Measurements from ENCODE around the gene TMEM127.
A peak's percentile ranks its signal among the peaks of the same experiment; 100 is the strongest.

Gene TMEM127

GRCh38 chr2:96241900-96242611, 23.7 kb downstream of the TMEM127 start:
- peak; percentile 35; the same call in 1 of the 2 replicates for TF ChIP-seq POLR2AphosphoS5 (IDR thresholded peaks at IDR 0.05; ENCODE audit: low read depth, low read length)
- peak; percentile 89; the same call in 1 of the 2 replicates for TF ChIP-seq TAF1 (IDR thresholded peaks at IDR 0.05; ENCODE audit: borderline replicate concordance, insufficient read depth, low read length)
- no peak for TF ChIP-seq REST (IDR thresholded peaks at IDR 0.05; ENCODE audit: insufficient read depth in 1 of 2, low read depth in 2 of 2, low read length in 2 of 2)

- TF ChIP-seq TAF1 (IDR thresholded peaks at IDR 0.05; ENCODE audit: borderline replicate concordance, insufficient read depth, low read length) (no peak), SIN3A (IDR thresholded peaks at IDR 0.05; ENCODE audit: borderline replicate concordance, insufficient read depth, low read length) (no peak), FOXP2 (optimal IDR thresholded peaks at IDR 0.05; ENCODE audit: borderline replicate concordance, extremely low read depth, extremely low read length, insufficient read depth) (no peak), POLR2AphosphoS5 (IDR thresholded peaks at IDR 0.05; ENCODE audit: low read depth, low read length) (no peak), REST (IDR thresholded peaks at IDR 0.05; ENCODE audit: insufficient read depth in 1 of 2, low read depth in 2 of 2, low read length in 2 of 2) (no peak)
These were observed 24.6 kb downstream of the TMEM127 start for GRCh38 chr2:96241227-96241626.

GRCh38 chr2:96240341-96241038, 25.3 kb downstream of the TMEM127 start:
- TF ChIP-seq SIN3A (IDR thresholded peaks at IDR 0.05; ENCODE audit: borderline replicate concordance, insufficient read depth, low read length) (no peak), TAF1 (IDR thresholded peaks at IDR 0.05; ENCODE audit: borderline replicate concordance, insufficient read depth, low read length) (no peak)

- TF ChIP-seq REST (IDR thresholded peaks at IDR 0.05; ENCODE audit: insufficient read depth in 1 of 2, low read depth in 2 of 2, low read length in 2 of 2) (no peak), FOXP2 (optimal IDR thresholded peaks at IDR 0.05; ENCODE audit: borderline replicate concordance, extremely low read depth, extremely low read length, insufficient read depth) (no peak), POLR2AphosphoS5 (IDR thresholded peaks at IDR 0.05; ENCODE audit: low read depth, low read length) (no peak), TAF1 (IDR thresholded peaks at IDR 0.05; ENCODE audit: borderline replicate concordance, insufficient read depth, low read length) (no peak), SIN3A (IDR thresholded peaks at IDR 0.05; ENCODE audit: borderline replicate concordance, insufficient read depth, low read length) (no peak)
These were observed 26.0 kb downstream of the TMEM127 start for GRCh38 chr2:96239745-96240264.

- TF ChIP-seq TAF1 (IDR thresholded peaks at IDR 0.05; ENCODE audit: borderline replicate concordance, insufficient read depth, low read length) (no peak), POLR2AphosphoS5 (IDR thresholded peaks at IDR 0.05; ENCODE audit: low read depth, low read length) (no peak), SIN3A (IDR thresholded peaks at IDR 0.05; ENCODE audit: borderline replicate concordance, insufficient read depth, low read length) (no peak), FOXP2 (optimal IDR thresholded peaks at IDR 0.05; ENCODE audit: borderline replicate concordance, extremely low read depth, extremely low read length, insufficient read depth) (no peak), REST (IDR thresholded peaks at IDR 0.05; ENCODE audit: insufficient read depth in 1 of 2, low read depth in 2 of 2, low read length in 2 of 2) (no peak)
These were observed 26.7 kb downstream of the TMEM127 start for GRCh38 chr2:96239091-96239490.

All from PFSK-1 (cell line).